Mammary epithelial cell (primary cell): ENCODE data around the gene OTOF.

Experiments
- EZH2 ChIP-seq: IDR thresholded peaks from 2 replicates; pipeline ENCODE4 v1.6.1; 2012; ENCODE audit warnings: low read length, inconsistent platforms, borderline replicate concordance
- TF ChIP-seq, protein P1 (sequence below), 2 donors: IDR thresholded peaks in 1 of 2; conservative IDR thresholded peaks in 1 of 2; 2 replicates each; pipeline ENCODE4 v1.5.1; 2011 to 2012; ENCODE audit warnings: inconsistent platforms in 2 of 2, low read length in 2 of 2, mild to moderate bottlenecking in 2 of 2, control low read depth in 1 of 2, low read depth in 1 of 2; ENCODE audit not compliant: insufficient read depth in 1 of 2; ENCODE audit errors: extremely low read depth in 1 of 2

- TF ChIP-seq, protein P1, sequence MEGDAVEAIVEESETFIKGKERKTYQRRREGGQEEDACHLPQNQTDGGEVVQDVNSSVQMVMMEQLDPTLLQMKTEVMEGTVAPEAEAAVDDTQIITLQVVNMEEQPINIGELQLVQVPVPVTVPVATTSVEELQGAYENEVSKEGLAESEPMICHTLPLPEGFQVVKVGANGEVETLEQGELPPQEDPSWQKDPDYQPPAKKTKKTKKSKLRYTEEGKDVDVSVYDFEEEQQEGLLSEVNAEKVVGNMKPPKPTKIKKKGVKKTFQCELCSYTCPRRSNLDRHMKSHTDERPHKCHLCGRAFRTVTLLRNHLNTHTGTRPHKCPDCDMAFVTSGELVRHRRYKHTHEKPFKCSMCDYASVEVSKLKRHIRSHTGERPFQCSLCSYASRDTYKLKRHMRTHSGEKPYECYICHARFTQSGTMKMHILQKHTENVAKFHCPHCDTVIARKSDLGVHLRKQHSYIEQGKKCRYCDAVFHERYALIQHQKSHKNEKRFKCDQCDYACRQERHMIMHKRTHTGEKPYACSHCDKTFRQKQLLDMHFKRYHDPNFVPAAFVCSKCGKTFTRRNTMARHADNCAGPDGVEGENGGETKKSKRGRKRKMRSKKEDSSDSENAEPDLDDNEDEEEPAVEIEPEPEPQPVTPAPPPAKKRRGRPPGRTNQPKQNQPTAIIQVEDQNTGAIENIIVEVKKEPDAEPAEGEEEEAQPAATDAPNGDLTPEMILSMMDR (conservative IDR thresholded peaks at IDR 0.05 in 1 of 2, IDR thresholded peaks at IDR 0.05 in 1 of 2; ENCODE audit: extremely low read depth in 1 of 2, insufficient read depth in 1 of 2, low read depth in 1 of 2, low read length in 2 of 2), result no peak
- TF ChIP-seq EZH2, result no peak
Observed at GRCh38 chr2:26438526-26438925, 39.4 kb downstream of the OTOF start.
